GM12865 (cell line): ENCODE data around the gene ITGB6.

ENCODE experiments used
- DNase-seq: peaks from one replicate; pipeline ENCODE4 v3.0.0; 2010; ENCODE audit warnings: low read depth
- H3K4me3 ChIP-seq: 2 replicates; pipeline ENCODE4 v1.5.1; 2011; ENCODE audit warnings: mild to moderate bottlenecking, low read depth, low read length, control low read depth
- CTCF ChIP-seq: IDR thresholded peaks from 2 replicates; pipeline ENCODE4 v1.5.1; 2011; ENCODE audit warnings: low read length, control low read depth, low read depth, inconsistent platforms; ENCODE audit not compliant: insufficient read depth; ENCODE audit errors: missing control alignments

Gene ITGB6

GRCh38 chr2:160141912-160142311 lies 58.2 kb downstream of the ITGB6 start:
- no peak for TF ChIP-seq CTCF
- no peak for DNase-seq
- no peak overlapping the region for H3K4me3 ChIP-seq

DNA sequence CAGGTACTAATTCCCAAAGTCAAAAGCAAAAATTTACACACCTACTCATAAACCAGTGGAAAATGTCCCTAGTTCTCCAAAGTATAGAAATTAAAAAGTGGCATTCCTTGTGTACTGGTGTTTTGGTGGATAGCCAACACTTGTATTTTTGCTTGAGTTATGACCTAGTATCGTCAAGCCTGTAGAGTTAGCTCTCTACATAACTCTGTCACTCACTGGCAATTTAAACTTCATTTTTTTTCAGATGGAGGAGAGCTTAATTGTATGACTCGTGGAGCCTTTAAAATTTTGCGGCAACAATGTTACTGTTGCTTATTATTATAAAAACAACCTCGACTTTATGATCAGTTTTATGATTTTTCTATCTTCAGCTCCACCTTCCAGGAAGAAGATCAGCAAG lies 58.7 kb downstream of the ITGB6 start:
- no peak for DNase-seq
- no peak overlapping the region for H3K4me3 ChIP-seq
- TF ChIP-seq CTCF = no peak

- DNase-seq = no peak
- H3K4me3 ChIP-seq = no peak overlapping the region
- no peak for TF ChIP-seq CTCF
Observed at GRCh38 chr2:160140471-160140870, 59.6 kb downstream of the ITGB6 start.

DNA sequence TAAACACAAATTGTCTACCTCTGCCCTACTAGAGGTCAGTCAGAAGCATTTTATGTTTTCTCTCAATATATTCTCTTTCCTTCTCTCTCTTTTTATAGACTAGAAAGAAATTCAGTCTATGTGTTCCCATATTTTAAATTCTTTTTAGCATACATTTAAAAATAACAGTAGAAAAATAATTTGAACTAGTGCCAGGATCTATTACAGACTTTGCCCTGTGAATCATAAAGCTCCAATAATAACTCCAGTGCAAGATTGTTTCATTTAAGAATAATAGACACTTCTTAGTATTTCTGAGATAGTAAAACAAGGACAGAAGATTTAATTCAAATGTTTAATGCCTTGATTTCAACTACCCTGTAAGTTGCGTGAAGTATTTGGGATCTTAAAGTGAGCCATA lies 60.1 kb downstream of the ITGB6 start:
- no peak for DNase-seq
- TF ChIP-seq CTCF = no peak
- H3K4me3 ChIP-seq = no peak overlapping the region

- H3K4me3 ChIP-seq = no peak overlapping the region
- no peak for DNase-seq
- TF ChIP-seq CTCF = no peak
Observed at GRCh38 chr2:160139350-160139749, 60.7 kb downstream of the ITGB6 start.

DNA sequence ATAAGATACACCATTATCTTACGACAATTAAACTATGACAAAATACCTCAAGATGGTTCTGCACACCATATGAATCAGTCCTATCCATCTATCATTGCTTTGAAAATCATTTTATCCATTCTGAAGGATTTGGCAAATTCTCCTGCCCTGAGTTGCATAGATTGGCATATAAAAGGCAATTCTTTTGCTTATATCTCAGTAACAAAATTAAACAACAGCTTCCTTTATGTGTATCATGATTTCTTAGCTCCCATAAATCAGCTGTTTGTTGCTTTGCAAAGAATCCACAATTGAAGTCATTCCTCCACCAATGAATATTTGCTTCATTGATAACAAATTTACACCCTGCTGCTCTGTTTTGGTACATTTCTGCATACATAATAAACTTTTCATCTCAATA lies 61.7 kb downstream of the ITGB6 start:
- H3K4me3 ChIP-seq = no peak overlapping the region
- no peak for DNase-seq
- no peak for TF ChIP-seq CTCF

GRCh38 chr2:160137464-160137863 lies 62.6 kb downstream of the ITGB6 start:
- DNase-seq = no peak
- no peak overlapping the region for H3K4me3 ChIP-seq
- TF ChIP-seq CTCF = no peak
